ENCODE results near the gene TWF2. TPM values are rescaled to one million over a fixed set of nuclear protein-coding genes. Genes with fewer than 3 reads are reported as not detected.

Gene TWF2
- total and polyA plus RNA-seq, 9 of the 15 experiments (the other 6 are each of a cell fraction or from before 2014, with no cell fraction given) = 0.11 to 61.9 (median 29.7) TPM

DNA sequence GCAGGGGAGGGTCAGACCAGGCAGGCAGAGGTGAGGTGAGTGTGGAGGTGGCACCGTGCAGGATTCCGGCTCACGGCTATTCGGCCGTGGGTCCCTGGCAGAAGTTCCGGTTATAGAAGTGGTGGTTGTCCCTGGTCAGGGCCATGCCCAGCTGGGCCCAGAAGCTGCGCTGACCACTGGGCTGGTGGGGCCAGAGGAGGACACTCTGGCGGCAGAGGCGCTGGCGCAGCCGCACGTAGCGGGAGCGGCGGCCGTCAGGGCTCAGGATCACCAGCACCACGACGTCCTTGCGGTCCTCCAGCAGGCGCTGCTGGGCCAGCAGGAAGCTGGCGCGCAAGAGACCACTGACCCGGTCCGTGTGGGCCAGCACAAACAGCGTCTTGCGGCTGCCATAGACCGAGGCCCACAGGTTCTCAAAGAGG is 17.8 kb downstream of the TWF2 start:
- peaks cover 31 to 56% of the 10 kb centered on the region in 2 experiments for H3K4me1 ChIP-seq (replicated peaks in 1 of 2; ENCODE audit: control insufficient read depth in 2 of 2, insufficient read depth in 2 of 2, low read length in 2 of 2)
- no peak overlapping the region for H3K4me2 ChIP-seq (ENCODE audit: insufficient read depth, low read length)
- no peaks in the 10 kb centered on the region for H3K9me3 ChIP-seq (replicated peaks; ENCODE audit: control insufficient read depth, insufficient read depth, low read depth, low read length)
- TF ChIP-seq ZNF224 (CRISPR knock-in tag; IDR thresholded peaks at IDR 0.05) (no peak), ZBTB33 (CRISPR knock-in tag; IDR thresholded peaks at IDR 0.05) (0 out of 2 replicates have a peak, but pooled peaks have one; percentile 32)
- 76% methylated on average over 12 of the region's 27 CpGs for WGBS (ENCODE audit: insufficient coverage, low coverage, missing lambda C conversion rate)
- no TSS peak for BruUV-seq (replicated peaks)
- no peaks in the 10 kb centered on the region for H3K27me3 ChIP-seq (ENCODE audit: control insufficient read depth in 2 of 2, insufficient read depth in 2 of 2, low read length in 2 of 2)
- ChIA-PET POLR2A (interaction anchor here (0.8 to 1.8 kb wide), 6 partner anchors 13 to 233 kb away, joined by 3 to 7 read pairs (median 4); partner anchors contain the start of genes GLYCTK and TNNC1), CTCF (ENCODE audit: low intra/inter-chr PET ratio) (interaction anchor here (1.0 kb wide), 1 partner anchor 165 kb away, joined by 3 read pairs; no protein-coding TSS in a partner anchor)
- no peaks in the 10 kb centered on the region for H3K9me1 ChIP-seq (ENCODE audit: control insufficient read depth, insufficient read depth, low read length)
- in situ Hi-C loops (cut with MboI) = no loop called here
- H3K4me3 ChIP-seq = no peak overlapping the region
- intact Hi-C loops (cut with micrococcal nuclease) = loop anchor here (5.0 kb wide), 3 partner anchors 166 to 226 kb away; partner anchors contain the start of gene SEMA3G
- H3K9ac ChIP-seq (ENCODE audit: insufficient read depth in 1 of 2, low read depth in 2 of 2, low read length in 2 of 2) = peak overlapping the region in 1 of 2 experiments; percentile 58; a peak in 1 of 4 replicates
- H2AFZ ChIP-seq (ENCODE audit: low read depth, low read length) = no peak overlapping the region
- no peaks in the 10 kb centered on the region; the same call in 2 of the 3 replicates for H3K36me3 ChIP-seq (ENCODE audit: control insufficient read depth, insufficient read depth, low read length)
- FAIRE-seq = no peak
- no peaks in the 10 kb centered on the region for H3K79me2 ChIP-seq (ENCODE audit: control insufficient read depth, insufficient read depth, low read length)
- DNase-seq (ENCODE audit: extremely low read depth in 1 of 4, low spot score in 3 of 4) = no peak
- no peaks in the 10 kb centered on the region for H4K20me1 ChIP-seq (replicated peaks; ENCODE audit: control insufficient read depth, insufficient read depth, low read length)
- no peak for ATAC-seq
- H3K27ac ChIP-seq (ENCODE audit: extremely low read depth, low read depth, low read length) = no peak overlapping the region

All from K562 (cell line).